ENCODE data around the gene ENO1. TPM values are rescaled to one million over a fixed set of nuclear protein-coding genes. Genes with fewer than 3 reads are reported as not detected.

ENO1 gene
- total RNA-seq, 1 experiment from 2014 or later, result 2,334 TPM

- Histone ChIP-seq H3K79me2 (ENCODE audit: insufficient read depth, low read length) (no peaks in the 10 kb centered on the region), H4K20me1 (ENCODE audit: insufficient read depth) (no peaks in the 10 kb centered on the region), H3K27ac (ENCODE audit: low read depth, low read length) (no peak overlapping the region), H3K4me1 (ENCODE audit: control insufficient read depth in 1 of 2, insufficient read depth in 2 of 2, low read length in 2 of 2) (peaks cover 22 to 29% of the 10 kb centered on the region in 2 experiments), H3K9me2 (ENCODE audit: insufficient read depth) (no peaks in the 10 kb centered on the region), H3K9me3 (ENCODE audit: control insufficient read depth in 1 of 2, insufficient read depth in 1 of 2, low read depth in 1 of 2, low read length in 2 of 2) (no peaks in the 10 kb centered on the region), H3K36me3 (ENCODE audit: control insufficient read depth in 1 of 2, insufficient read depth in 2 of 2, low read length in 2 of 2) (no peaks in the 10 kb centered on the region), H3K4me2 (ENCODE audit: low read length) (no peak overlapping the region), H3K9ac (ENCODE audit: low read length) (no peak overlapping the region), H2AFZ (ENCODE audit: low read depth, low read length, poor library complexity, severe bottlenecking) (no peak overlapping the region), H3K27me3 (ENCODE audit: insufficient read depth, low read length) (no peaks in the 10 kb centered on the region), H3K4me3 (replicated peaks in 1 of 2; ENCODE audit: low read depth in 1 of 2, low read length in 2 of 2) (no peak overlapping the region)
- ChIA-PET CTCF (interaction anchor here (1.9 kb wide), 1 partner anchor 113 kb away, joined by 5 read pairs; no protein-coding TSS in a partner anchor), POLR2A (no interaction called here), RAD21 (ENCODE audit: low non-redundant PET in 1 of 2, low total read pairs in 2 of 2, uncharacterized antibody in 2 of 2, unreplicated experiment in 2 of 2) (no interaction called here)
- no TSS peak for BruUV-seq (replicated peaks)
- no peak for ATAC-seq
- intact Hi-C loops (cut with micrococcal nuclease), result no loop called here
- TF ChIP-seq YY1 (IDR thresholded peaks at IDR 0.05; ENCODE audit: extremely low read depth, insufficient replicate concordance, low read depth, low read length) (no peak), FOSL1 (IDR thresholded peaks at IDR 0.05; ENCODE audit: low read depth) (no peak), CBX3 (IDR thresholded peaks at IDR 0.05; ENCODE audit: low read depth) (no peak), ELF1 (IDR thresholded peaks at IDR 0.05; ENCODE audit: borderline replicate concordance, low read depth) (no peak), EGR1 (IDR thresholded peaks at IDR 0.05; ENCODE audit: low read depth) (no peak), CTCF (IDR thresholded peaks at IDR 0.05 in 2 of 3, conservative IDR thresholded peaks at IDR 0.05 in 1 of 3; ENCODE audit: borderline replicate concordance in 1 of 3, insufficient read depth in 1 of 3, low read depth in 2 of 3, low read length in 2 of 3) (no peak), POLR2AphosphoS5 (IDR thresholded peaks at IDR 0.05; ENCODE audit: low read depth, low read length) (no peak)
- DNase-seq (ENCODE audit: low read depth, low spot score), result no peak
These were observed 13.5 kb upstream of the ENO1 start for GRCh38 chr1:8892026-8892425.

GRCh38 chr1:8891401-8891800, 12.9 kb upstream of the ENO1 start:
- Histone ChIP-seq H3K79me2 (ENCODE audit: insufficient read depth, low read length) (no peaks in the 10 kb centered on the region), H4K20me1 (ENCODE audit: insufficient read depth) (no peaks in the 10 kb centered on the region), H3K4me2 (ENCODE audit: low read length) (no peak overlapping the region), H3K36me3 (ENCODE audit: control insufficient read depth in 1 of 2, insufficient read depth in 2 of 2, low read length in 2 of 2) (no peaks in the 10 kb centered on the region), H2AFZ (ENCODE audit: low read depth, low read length, poor library complexity, severe bottlenecking) (no peak overlapping the region), H3K9me3 (ENCODE audit: control insufficient read depth in 1 of 2, insufficient read depth in 1 of 2, low read depth in 1 of 2, low read length in 2 of 2) (no peaks in the 10 kb centered on the region), H3K27ac (ENCODE audit: low read depth, low read length) (peak overlapping the region; percentile 82; the same call in 1 of the 2 replicates), H3K9me2 (ENCODE audit: insufficient read depth) (no peaks in the 10 kb centered on the region), H3K4me1 (ENCODE audit: control insufficient read depth in 1 of 2, insufficient read depth in 2 of 2, low read length in 2 of 2) (peaks cover 21 to 26% of the 10 kb centered on the region in 2 experiments), H3K27me3 (ENCODE audit: insufficient read depth, low read length) (no peaks in the 10 kb centered on the region), H3K4me3 (replicated peaks in 1 of 2; ENCODE audit: low read depth in 1 of 2, low read length in 2 of 2) (no peak overlapping the region), H3K9ac (ENCODE audit: low read length) (no peak overlapping the region)
- no peak for ATAC-seq
- DNase-seq (ENCODE audit: low read depth, low spot score), result no peak
- ChIA-PET RAD21 (ENCODE audit: low non-redundant PET in 1 of 2, low total read pairs in 2 of 2, uncharacterized antibody in 2 of 2, unreplicated experiment in 2 of 2) (no interaction called here), CTCF (interaction anchor here (1.9 kb wide), 1 partner anchor 113 kb away, joined by 5 read pairs; no protein-coding TSS in a partner anchor), POLR2A (interaction anchor here (1.8 kb wide), 1 partner anchor 13 kb away, joined by 11 read pairs; the partner anchor contains the start of gene ENO1)
- no TSS peak for BruUV-seq (replicated peaks)
- intact Hi-C loops (cut with micrococcal nuclease), result no loop called here
- TF ChIP-seq YY1 (IDR thresholded peaks at IDR 0.05; ENCODE audit: extremely low read depth, insufficient replicate concordance, low read depth, low read length), result no peak
- no peak for TF ChIP-seq POLR2A (IDR thresholded peaks at IDR 0.05; ENCODE audit: borderline replicate concordance, extremely low read depth, insufficient read depth, insufficient read length)
- TF ChIP-seq EZH2phosphoT487 (IDR thresholded peaks at IDR 0.05; ENCODE audit: borderline replicate concordance), result no peak
- no peak for TF ChIP-seq EGR1 (IDR thresholded peaks at IDR 0.05; ENCODE audit: low read depth)
- TF ChIP-seq EZH2 (IDR thresholded peaks at IDR 0.05), result no peak
- TF ChIP-seq SIN3A (IDR thresholded peaks at IDR 0.05; ENCODE audit: low read depth), result no peak
- TF ChIP-seq ATF3 (IDR thresholded peaks at IDR 0.05), result no peak
- TF ChIP-seq ELF1 (IDR thresholded peaks at IDR 0.05; ENCODE audit: borderline replicate concordance, low read depth), result no peak
- no peak for TF ChIP-seq FOSL1 (IDR thresholded peaks at IDR 0.05; ENCODE audit: low read depth)
- no peak for TF ChIP-seq SP1 (IDR thresholded peaks at IDR 0.05; ENCODE audit: low read depth)
- no peak for TF ChIP-seq CEBPB (IDR thresholded peaks at IDR 0.05; ENCODE audit: low read depth)
- TF ChIP-seq REST (IDR thresholded peaks at IDR 0.05; ENCODE audit: low read depth), result no peak
- no peak for TF ChIP-seq ZFX (IDR thresholded peaks at IDR 0.05)
- no peak for TF ChIP-seq SRF (IDR thresholded peaks at IDR 0.05; ENCODE audit: low read depth)

Data from HCT116 (cell line).